Measurements from ENCODE around the gene RALGDS.

RALGDS gene

DNA sequence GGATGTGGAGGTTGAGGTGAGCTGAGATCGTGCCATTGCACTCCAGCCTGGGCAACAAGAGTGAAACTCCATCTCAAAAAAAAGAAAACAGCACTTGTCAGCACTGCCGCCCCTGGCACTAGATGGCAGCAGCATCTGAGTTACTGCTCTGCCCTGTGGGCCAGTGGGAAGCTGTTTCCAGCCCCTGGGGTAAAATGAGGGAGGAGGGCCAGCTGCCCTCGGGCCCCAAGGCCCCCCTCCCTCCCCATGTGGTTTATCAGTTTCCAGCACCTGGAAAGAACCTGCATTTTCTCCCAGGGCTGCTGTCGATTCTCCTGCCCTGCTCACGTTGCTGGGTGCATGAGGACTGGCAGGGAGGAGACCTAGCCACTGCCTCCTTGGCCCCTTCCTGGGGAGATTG, 72.4 kb downstream of the RALGDS start:
- peak; percentile 16 to 36 for DNase-seq
